ENCODE data around the gene KIF4A. TPM values are rescaled to one million over a fixed set of nuclear protein-coding genes. Genes with fewer than 3 reads are reported as not detected.
A peak's percentile ranks its signal among the peaks of the same experiment; 100 is the strongest.

Gene KIF4A
- total RNA-seq, 2 experiments from 2014 or later: 27.9 to 28.8 TPM

GRCh38 chrX:70427365-70427764 is 137.5 kb downstream of the KIF4A start:
- Mint-ChIP-seq H3K4me1 (no peaks in the 10 kb centered on the region), H3K36me3 (no peaks in the 10 kb centered on the region), H3K9me3 (no peaks in the 10 kb centered on the region), H3K27ac (no peak overlapping the region), H3K4me3 (no peak overlapping the region), H3K27me3 (no peaks in the 10 kb centered on the region)
- DNase-seq (no peak), ATAC-seq (ENCODE audit: low read depth) (no peak)
- POLR2A ChIA-PET: no interaction called here

DNA sequence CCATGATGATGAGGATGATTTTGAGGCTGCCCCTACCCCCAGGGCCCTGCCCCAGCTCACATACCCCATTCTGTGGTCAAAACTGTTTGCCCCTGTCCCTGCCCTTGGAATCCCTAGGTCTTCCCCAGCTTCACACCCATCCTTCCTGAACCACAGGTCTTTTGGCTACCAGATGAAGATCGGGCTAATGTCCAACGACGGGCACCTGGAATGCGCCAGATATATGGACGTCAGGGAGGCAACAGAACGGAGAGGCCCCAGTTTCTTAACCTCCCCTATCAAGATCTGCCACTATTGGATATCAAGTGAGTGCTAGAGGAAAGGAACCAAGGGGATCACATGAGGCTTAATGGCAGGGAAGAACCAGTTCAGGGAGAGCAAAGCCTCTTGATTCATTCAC is 139.9 kb downstream of the KIF4A start:
- H3K4me1 Mint-ChIP-seq: peaks cover 6% of the 10 kb centered on the region
- POLR2A ChIA-PET: no interaction called here

DNA sequence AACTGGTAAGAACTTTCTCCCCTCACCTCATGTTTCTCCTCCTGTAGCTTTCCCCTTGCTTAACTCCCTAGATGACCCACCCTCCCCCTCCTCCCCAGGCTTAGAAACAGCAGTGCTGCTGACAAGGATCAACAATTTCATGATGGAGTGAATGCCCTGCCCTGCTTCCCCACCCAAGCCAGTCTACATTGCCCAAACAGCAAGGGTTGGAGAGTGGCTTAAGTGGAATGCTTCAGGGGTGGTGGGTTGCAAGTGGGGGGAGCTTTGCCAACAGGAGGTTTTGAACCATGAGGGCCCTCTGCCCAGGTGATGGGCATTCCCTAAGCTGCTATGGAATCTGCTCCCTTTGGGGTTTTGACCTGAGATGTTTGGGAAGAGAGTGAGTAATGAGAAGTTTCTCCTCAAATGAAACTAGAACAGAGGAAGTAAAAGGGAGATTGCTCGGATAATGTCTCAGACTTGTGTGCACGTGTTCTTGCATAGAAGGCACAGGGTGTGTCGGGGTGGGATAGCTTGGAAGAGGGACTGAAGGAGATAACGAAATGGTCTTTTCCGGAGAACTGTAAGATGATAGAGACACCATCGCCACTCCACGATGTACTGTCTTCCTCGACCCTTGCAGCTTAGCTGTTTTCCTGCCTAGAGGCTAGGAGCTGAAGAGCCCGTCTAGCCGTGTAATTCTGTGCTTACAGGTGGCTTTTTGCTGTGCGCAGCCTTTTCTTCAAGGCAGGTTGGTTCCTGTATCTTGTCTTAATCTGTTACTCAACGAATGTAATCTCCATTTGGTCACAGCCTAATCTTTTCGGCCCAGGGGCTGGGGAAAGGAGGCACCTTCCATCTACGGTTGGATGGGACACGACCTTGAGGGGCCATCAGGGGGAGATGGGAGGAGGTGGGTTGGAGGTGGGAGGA is 143.3 kb downstream of the KIF4A start:
- DNase-seq (no peak), ATAC-seq (ENCODE audit: low read depth) (no peak)
- Mint-ChIP-seq H3K36me3 (no peaks in the 10 kb centered on the region), H3K27me3 (peaks cover 5% of the 10 kb centered on the region), H3K9me3 (no peaks in the 10 kb centered on the region), H3K4me1 (peaks cover 10% of the 10 kb centered on the region), H3K27ac (peak overlapping the region; percentile 87), H3K4me3 (peak overlapping the region; percentile 89)
- POLR2A ChIA-PET: interaction anchor here (0.7 to 1.7 kb wide), 7 partner anchors 10 to 1844 kb away, joined by 3 to 7 read pairs (median 5); partner anchors contain the start of genes GDPD2, IGBP1, KIF4A and PDZD11

More for the DNA sequence above, 139.9 kb downstream of the KIF4A start:
- DNase-seq (no peak), ATAC-seq (ENCODE audit: low read depth) (no peak)
- Mint-ChIP-seq H3K27ac (no peak overlapping the region), H3K9me3 (no peaks in the 10 kb centered on the region), H3K4me3 (no peak overlapping the region), H3K36me3 (no peaks in the 10 kb centered on the region), H3K27me3 (no peaks in the 10 kb centered on the region)

GRCh38 chrX:70433848-70434351 is 144.0 kb downstream of the KIF4A start:
- Mint-ChIP-seq H3K36me3 (no peaks in the 10 kb centered on the region), H3K9me3 (no peaks in the 10 kb centered on the region), H3K27me3 (peaks cover 5% of the 10 kb centered on the region), H3K4me3 (peak overlapping the region; percentile 89), H3K4me1 (peaks cover 16% of the 10 kb centered on the region), H3K27ac (peak overlapping the region; percentile 87)
- POLR2A ChIA-PET: interaction anchor here (0.7 to 1.7 kb wide), 8 partner anchors 10 to 1843 kb away, joined by 3 to 7 read pairs (median 4); partner anchors contain the start of genes GDPD2, IGBP1, KIF4A and PDZD11
- peak; percentile 79 for DNase-seq
- peak; percentile 84 for ATAC-seq (ENCODE audit: low read depth)

DNA sequence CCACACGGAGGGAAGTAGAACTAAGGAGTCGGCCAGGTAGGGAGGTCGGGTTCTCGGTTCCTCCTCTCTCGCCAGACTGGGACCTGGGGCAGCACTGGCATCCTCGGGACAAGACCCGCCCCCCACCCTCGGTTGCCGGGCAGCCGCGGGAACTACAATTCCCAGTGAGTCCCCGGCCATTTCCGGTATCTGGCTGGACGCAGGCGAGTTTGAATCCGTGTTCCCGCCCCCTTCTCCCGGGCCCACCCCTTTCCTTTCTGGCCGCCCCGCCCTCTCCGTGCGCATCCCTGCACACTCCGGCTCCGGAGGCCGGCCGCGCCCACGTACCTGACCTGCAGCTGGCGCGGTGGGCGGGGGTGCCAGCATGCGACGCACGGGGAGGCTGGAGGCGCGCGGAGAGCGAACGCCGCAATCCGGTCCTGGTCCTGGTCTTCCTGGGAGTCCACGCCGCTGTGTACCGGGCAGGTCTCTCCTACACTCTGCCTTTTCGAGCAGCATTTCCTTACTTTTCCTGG is 144.5 kb downstream of the KIF4A start:
- ATAC-seq (ENCODE audit: low read depth) (peak; percentile 56), DNase-seq (peak; percentile 64)
- H3K27ac Mint-ChIP-seq: peak overlapping the region; percentile 87
- H3K36me3 Mint-ChIP-seq: no peaks in the 10 kb centered on the region
- no peaks in the 10 kb centered on the region for H3K9me3 Mint-ChIP-seq
- H3K4me3 Mint-ChIP-seq: peak overlapping the region; percentile 89
- H3K27me3 Mint-ChIP-seq: peaks cover 7% of the 10 kb centered on the region
- H3K4me1 Mint-ChIP-seq: peaks cover 21% of the 10 kb centered on the region
- POLR2A ChIA-PET: interaction anchor here (0.6 to 1.7 kb wide), 7 partner anchors 12 to 1843 kb away, joined by 3 to 7 read pairs (median 4); partner anchors contain the start of genes GDPD2, IGBP1, KIF4A and PDZD11

DNA sequence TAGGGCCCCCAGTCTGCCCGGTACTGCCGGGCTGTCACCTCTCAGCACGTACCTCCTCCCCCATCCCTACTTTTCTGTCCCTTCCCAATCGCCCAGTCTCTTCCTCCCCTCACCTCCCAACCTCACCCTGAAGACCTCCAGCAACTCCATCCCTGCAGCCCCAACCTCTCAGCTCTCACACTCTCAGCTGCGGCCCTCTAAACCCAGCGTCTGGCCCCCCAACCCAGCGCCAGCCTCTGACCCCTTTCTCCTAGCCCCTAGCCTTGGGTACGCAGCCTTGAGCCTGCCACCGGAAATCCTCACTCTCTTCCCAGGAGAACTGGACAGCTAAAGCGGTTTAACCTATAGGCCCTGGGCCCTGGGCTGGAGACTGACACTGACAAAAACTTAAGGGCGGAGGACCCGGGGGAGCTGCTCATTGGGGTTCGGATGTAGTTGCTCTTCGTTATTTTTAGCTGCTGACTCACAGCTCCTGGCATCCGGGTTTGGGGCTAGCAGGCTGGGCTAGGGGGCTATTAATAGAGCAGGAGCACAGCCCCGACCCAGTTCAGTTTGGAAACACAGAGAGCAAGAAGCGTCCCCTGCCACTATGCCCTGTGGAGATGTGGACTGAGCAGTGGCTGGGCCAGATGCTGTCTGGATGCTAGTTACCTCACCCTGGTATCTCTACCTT is 145.1 kb downstream of the KIF4A start:
- H3K4me3 Mint-ChIP-seq: peak overlapping the region; percentile 89
- H3K9me3 Mint-ChIP-seq: no peaks in the 10 kb centered on the region
- DNase-seq: no peak

DNA sequence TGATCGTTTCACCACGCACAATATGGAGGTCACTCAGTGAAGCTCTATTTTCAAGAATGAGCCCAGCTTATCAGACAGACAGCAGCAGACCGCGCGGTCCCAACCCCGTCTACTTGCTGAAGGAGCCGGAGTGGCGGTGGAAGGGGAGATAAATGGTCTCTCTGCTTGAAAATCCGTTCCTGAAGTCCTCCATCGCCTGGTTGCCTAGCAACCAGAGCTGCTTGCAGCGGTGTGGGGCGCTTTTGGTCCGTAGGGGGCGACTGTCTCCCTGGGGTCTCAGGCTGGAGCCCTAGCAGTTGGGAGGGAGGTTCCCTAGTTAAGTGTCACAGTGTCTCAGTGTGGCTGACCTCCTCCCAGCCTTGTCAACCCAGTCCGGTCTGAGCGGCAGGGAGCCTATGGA is 146.4 kb downstream of the KIF4A start:
- Mint-ChIP-seq H3K36me3 (no peaks in the 10 kb centered on the region), H3K4me1 (peaks cover 22% of the 10 kb centered on the region), H3K4me3 (no peak overlapping the region), H3K27me3 (peaks cover 19% of the 10 kb centered on the region), H3K27ac (no peak overlapping the region), H3K9me3 (no peaks in the 10 kb centered on the region)
- POLR2A ChIA-PET: no interaction called here
- no peak for DNase-seq
- ATAC-seq (ENCODE audit: low read depth): no peak

More for the DNA sequence above, 145.1 kb downstream of the KIF4A start:
- POLR2A ChIA-PET: interaction anchor here (0.6 to 1.7 kb wide), 4 partner anchors 17 to 1842 kb away, joined by 3 to 5 read pairs (median 4); partner anchors contain the start of genes IGBP1 and RPS4X
- Mint-ChIP-seq H3K27me3 (peaks cover 10% of the 10 kb centered on the region), H3K27ac (peak overlapping the region; percentile 63), H3K36me3 (no peaks in the 10 kb centered on the region), H3K4me1 (peaks cover 22% of the 10 kb centered on the region)
- no peak for ATAC-seq (ENCODE audit: low read depth)

DNA sequence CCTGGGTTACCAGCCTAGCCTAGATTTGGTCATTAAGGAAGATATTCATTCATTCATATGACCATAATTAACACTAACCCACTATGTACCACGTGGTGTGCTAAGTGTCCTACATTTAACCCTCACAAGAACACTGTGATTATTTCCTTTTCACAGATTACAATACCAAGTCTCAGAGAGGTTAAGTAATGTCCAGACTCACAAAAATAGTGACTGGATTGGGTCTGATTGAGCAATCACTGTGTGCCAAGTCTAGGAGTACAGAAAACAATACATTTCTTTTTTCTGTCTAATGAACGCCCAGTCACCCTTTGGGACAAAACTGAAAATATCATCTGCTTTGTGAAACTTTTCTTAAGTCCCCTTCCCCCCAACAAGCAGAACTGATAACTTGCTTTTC is 147.1 kb downstream of the KIF4A start:
- POLR2A ChIA-PET: no interaction called here
- H3K4me1 Mint-ChIP-seq: peaks cover 22% of the 10 kb centered on the region
- ATAC-seq (ENCODE audit: low read depth) (no peak), DNase-seq (no peak)
- no peak overlapping the region for H3K4me3 Mint-ChIP-seq
- peaks cover 26% of the 10 kb centered on the region for H3K27me3 Mint-ChIP-seq
- H3K9me3 Mint-ChIP-seq: no peaks in the 10 kb centered on the region
- no peak overlapping the region for H3K27ac Mint-ChIP-seq
- no peaks in the 10 kb centered on the region for H3K36me3 Mint-ChIP-seq

GRCh38 chrX:70437921-70438665 is 148.2 kb downstream of the KIF4A start:
- POLR2A ChIA-PET: no interaction called here
- no peak overlapping the region for H3K27ac Mint-ChIP-seq
- peaks cover 36% of the 10 kb centered on the region for H3K27me3 Mint-ChIP-seq
- no peaks in the 10 kb centered on the region for H3K36me3 Mint-ChIP-seq
- DNase-seq: no peak
- peaks cover 21% of the 10 kb centered on the region for H3K4me1 Mint-ChIP-seq
- no peak overlapping the region for H3K4me3 Mint-ChIP-seq
- no peaks in the 10 kb centered on the region for H3K9me3 Mint-ChIP-seq
- ATAC-seq (ENCODE audit: low read depth): no peak

DNA sequence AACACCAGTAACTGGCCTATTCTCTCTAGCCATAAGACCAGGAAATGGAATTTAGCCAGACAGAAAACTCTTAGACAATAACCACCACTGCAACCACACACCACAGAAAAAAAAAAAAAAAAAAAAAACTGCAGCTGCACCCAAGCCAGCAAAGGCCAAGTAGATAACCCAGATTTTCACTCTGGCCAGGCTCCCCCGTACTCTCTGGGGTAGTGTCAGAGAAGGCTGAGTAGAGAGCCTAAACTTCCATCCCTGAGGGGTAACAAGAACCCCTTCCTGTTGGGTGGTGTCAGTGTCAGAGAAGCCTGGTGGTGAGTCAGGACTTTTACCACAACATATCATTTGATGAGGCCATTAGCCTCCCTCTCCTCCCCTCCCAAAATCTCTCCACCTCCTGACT is 149.1 kb downstream of the KIF4A start:
- DNase-seq (no peak), ATAC-seq (ENCODE audit: low read depth) (peak; percentile 52)
- Mint-ChIP-seq H3K4me1 (peaks cover 18% of the 10 kb centered on the region), H3K9me3 (no peaks in the 10 kb centered on the region), H3K27me3 (peaks cover 42% of the 10 kb centered on the region), H3K4me3 (peak overlapping the region; percentile 30), H3K27ac (peak overlapping the region; percentile 63), H3K36me3 (no peaks in the 10 kb centered on the region)
- POLR2A ChIA-PET: no interaction called here

DNA sequence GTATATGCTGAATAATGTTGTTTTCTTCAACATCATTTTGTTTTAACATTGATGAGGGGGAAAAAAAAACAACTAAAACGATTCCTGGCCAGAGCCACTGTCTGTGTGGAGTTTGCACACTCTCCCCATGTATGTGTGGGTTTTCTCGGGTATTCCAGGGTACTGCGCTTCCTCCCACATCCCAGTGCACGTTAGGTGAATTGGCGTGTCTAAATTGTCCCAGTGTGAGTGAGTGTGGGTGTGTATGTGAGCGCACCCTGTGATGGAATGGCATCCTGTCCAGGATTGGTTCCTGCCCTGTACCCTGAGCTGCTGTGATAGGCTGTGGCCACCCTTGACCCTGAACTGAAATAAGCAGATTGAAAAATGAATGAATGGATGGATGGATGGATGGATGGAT is 152.3 kb downstream of the KIF4A start:
- Mint-ChIP-seq H3K9me3 (no peaks in the 10 kb centered on the region), H3K27me3 (peaks cover 53% of the 10 kb centered on the region)

DNA sequence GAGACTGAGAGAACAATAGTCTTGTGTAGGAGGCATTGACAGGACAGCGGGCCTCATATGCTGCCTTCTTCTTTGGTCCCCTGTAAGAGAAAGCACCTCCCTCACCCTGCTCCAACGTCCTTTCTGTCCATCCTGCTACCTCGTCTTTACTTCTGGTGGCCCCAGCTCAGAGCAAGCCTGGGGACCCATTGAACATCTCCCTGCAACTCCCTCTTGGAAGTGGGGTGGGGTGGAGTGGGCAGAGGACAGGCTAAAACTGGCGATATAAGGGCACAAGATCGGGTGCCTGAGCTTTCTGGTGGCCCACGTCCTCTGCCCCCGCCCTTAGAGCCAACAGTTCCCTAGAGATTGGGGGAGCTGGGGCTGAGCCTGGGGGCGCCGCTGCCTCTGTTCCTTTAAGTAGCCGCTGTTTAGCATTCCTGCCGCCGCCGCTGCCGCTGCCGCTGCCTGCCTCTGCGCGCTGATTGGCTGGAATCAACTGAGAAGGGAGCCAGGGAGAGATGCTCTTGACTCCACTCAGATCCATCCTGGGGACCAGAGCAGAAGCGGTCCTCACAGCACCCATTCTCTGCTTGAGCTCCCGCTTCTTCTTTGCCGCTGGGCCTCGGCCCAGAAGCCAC is 154.5 kb downstream of the KIF4A start, which contains the start of gene DLG3:
TSS of gene DLG3 (plus strand) at position 510 of the 620 bp plus-strand sequence. CDS start 367 bp downstream, outside the sequence.
- POLR2A ChIA-PET: interaction anchor here (1.1 kb wide), 1 partner anchor 11 kb away, joined by 3 read pairs; no protein-coding TSS in a partner anchor
- ATAC-seq (ENCODE audit: low read depth) (peak; percentile 47), DNase-seq (no peak)
- H3K9me3 Mint-ChIP-seq: no peaks in the 10 kb centered on the region
- H3K4me1 Mint-ChIP-seq: peaks cover under 1% of the 10 kb centered on the region
- H3K27me3 Mint-ChIP-seq: peaks cover 53% of the 10 kb centered on the region
- H3K4me3 Mint-ChIP-seq: peak within 1 kb of the TSS; percentile 45
- H3K27ac Mint-ChIP-seq: no peak within 1 kb of the TSS
- H3K36me3 Mint-ChIP-seq: no peaks in the 10 kb centered on the region

More for the DNA sequence above, 152.3 kb downstream of the KIF4A start:
- Mint-ChIP-seq H3K27ac (no peak overlapping the region), H3K36me3 (no peaks in the 10 kb centered on the region), H3K4me3 (no peak overlapping the region), H3K4me1 (peaks cover 13% of the 10 kb centered on the region)
- ATAC-seq (ENCODE audit: low read depth): no peak
- POLR2A ChIA-PET: no interaction called here
- no peak for DNase-seq

Measured in activated naive CD8-positive, alpha-beta T cell treated with anti-CD3 and anti-CD28 coated beads, Interleukin-2, amount 10 ng/mL, durations not matched to agents 7 days and 5 days (primary cell).